ENCODE data around the gene FAM13A. TPM values are rescaled to one million over a fixed set of nuclear protein-coding genes. Genes with fewer than 3 reads are reported as not detected.

Gene FAM13A
- total and polyA plus RNA-seq, 10 of the 15 experiments (the other 5 are each of a cell fraction or from before 2014, with no cell fraction given): 0.05 to 1.8 (median 0.27) TPM; not detected in 1

GRCh38 chr4:88809101-88809500, 247.9 kb downstream of the FAM13A start:
- ChIA-PET POLR2A (interaction anchor here (1.6 kb wide), 1 partner anchor 11 kb away, joined by 3 read pairs; no protein-coding TSS in a partner anchor), RAD21 (ENCODE audit: unreplicated experiment) (interaction anchor here (2.1 kb wide), 1 partner anchor 9 kb away, joined by 10 read pairs; no protein-coding TSS in a partner anchor), CTCF (interaction anchor here (1.1 to 4.4 kb wide), 4 partner anchors 9 to 270 kb away, joined by 3 to 23 read pairs (median 7); no protein-coding TSS in a partner anchor), SMC1A (ENCODE audit: uncharacterized antibody, unreplicated experiment) (interaction anchor here (0.7 to 6.1 kb wide), 7 partner anchors 10 to 294 kb away, joined by 3 to 27 read pairs (median 3); no protein-coding TSS in a partner anchor)
- Histone ChIP-seq H3K27ac (ENCODE audit: control insufficient read depth, insufficient read depth) (no peak overlapping the region), H3K4me1 (ENCODE audit: control insufficient read depth, insufficient read depth, low read length) (no peaks in the 10 kb centered on the region), H2AFZ (ENCODE audit: control insufficient read depth, low read depth, low read length) (no peak overlapping the region), H3K4me3 (no peak overlapping the region), H3K36me3 (ENCODE audit: control insufficient read depth in 2 of 2, insufficient read depth in 2 of 2, low read length in 1 of 2) (no peaks in the 10 kb centered on the region), H4K20me1 (ENCODE audit: control insufficient read depth, insufficient read depth) (no peaks in the 10 kb centered on the region), H3K9ac (ENCODE audit: control insufficient read depth, insufficient read depth, low read length) (no peak overlapping the region), H3K27me3 (replicated peaks in 1 of 2; ENCODE audit: control insufficient read depth in 2 of 2, insufficient read depth in 2 of 2, low read length in 1 of 2) (no peaks in the 10 kb centered on the region; a peak in 1 of 4 replicates), H3K4me2 (ENCODE audit: control insufficient read depth, insufficient read depth) (no peak overlapping the region), H3K9me3 (replicated peaks; ENCODE audit: control insufficient read depth, insufficient read depth, low read length) (no peaks in the 10 kb centered on the region), H3K79me2 (ENCODE audit: control insufficient read depth, insufficient read depth, low read length) (no peaks in the 10 kb centered on the region)
- DNase-seq (ENCODE audit: low read depth, low spot score) (no peak), ATAC-seq (no peak), FAIRE-seq (no peak)
- in situ Hi-C loops (cut with MboI) (no loop called here), intact Hi-C loops (cut with micrococcal nuclease; ENCODE audit: unreplicated experiment) (no loop called here)
- BruUV-seq (replicated peaks): no TSS peak
- 23% methylated on average over 2 of the region's 2 CpGs for WGBS (ENCODE audit: insufficient coverage, insufficient replicate concordance, low lambda C conversion rate, missing lambda C conversion rate)
- TF ChIP-seq ASH2L (IDR thresholded peaks at IDR 0.05; ENCODE audit: borderline replicate concordance, low read depth) (no peak), POLR2A (IDR thresholded peaks at IDR 0.05; ENCODE audit: low read depth, low read length) (no peak), ZNF207 (IDR thresholded peaks at IDR 0.05; ENCODE audit: borderline replicate concordance) (no peak), SPI1 (IDR thresholded peaks at IDR 0.05; ENCODE audit: borderline replicate concordance, insufficient read depth, low read depth, low read length) (no peak), RB1 (IDR thresholded peaks at IDR 0.05; ENCODE audit: borderline replicate concordance) (no peak), SUZ12 (IDR thresholded peaks at IDR 0.05; ENCODE audit: unreplicated experiment) (no peak), ZBTB11 (CRISPR knock-in tag; IDR thresholded peaks at IDR 0.05) (no peak), KAT2A (conservative IDR thresholded peaks at IDR 0.05; ENCODE audit: control insufficient read depth, low read depth, low read length) (no peak), MTA3 (IDR thresholded peaks at IDR 0.05; ENCODE audit: borderline replicate concordance, low read length) (no peak), CTCF (IDR thresholded peaks at IDR 0.05 in 2 of 3, conservative IDR thresholded peaks at IDR 0.05 in 1 of 3; ENCODE audit: control insufficient read depth in 2 of 3, extremely low read depth in 1 of 3, insufficient read depth in 1 of 3, low read depth in 3 of 3, low read length in 3 of 3) (no peak), ATF2 (IDR thresholded peaks at IDR 0.05; ENCODE audit: low read length) (no peak), RFX5 (IDR thresholded peaks at IDR 0.05; ENCODE audit: low read depth, low read length) (no peak), CEBPZ (IDR thresholded peaks at IDR 0.05; ENCODE audit: low read depth, low read length) (no peak), NRF1 (conservative IDR thresholded peaks at IDR 0.05; ENCODE audit: low read depth, low read length) (no peak)

All from GM12878 (cell line).